ENCODE results near the gene DIAPH2.
"Not testable (repeated sequence)": the region's sequence is repeated elsewhere in the genome, so short reads cannot be mapped to it uniquely, and the experiment has no call there.

Gene DIAPH2

DNA sequence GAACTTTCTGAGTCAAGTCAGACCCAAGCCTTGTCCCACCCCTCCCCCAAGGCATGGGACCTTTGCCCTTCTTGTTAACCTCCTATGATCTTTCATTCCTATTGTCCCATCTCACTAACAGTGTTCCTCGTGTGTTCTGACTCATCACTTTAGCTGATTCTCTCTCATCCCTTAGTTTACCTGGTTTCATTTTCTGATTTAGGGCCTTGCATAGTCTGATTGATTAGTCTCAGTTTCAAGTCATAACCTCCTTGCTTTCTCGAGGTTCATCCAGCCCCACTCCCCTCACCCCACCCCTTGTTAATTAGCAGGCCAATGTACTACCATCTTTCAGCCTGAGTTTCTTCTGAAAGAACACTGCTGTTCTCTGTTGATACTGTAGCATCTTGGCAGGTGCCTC lies 716.5 kb downstream of the DIAPH2 start:
- Histone ChIP-seq H3K9me3 (ENCODE audit: control insufficient read depth, insufficient read depth, low read length) (no peaks in the 10 kb centered on the region), H3K4me1 (ENCODE audit: control insufficient read depth, insufficient read depth, low read length) (peaks cover 25% of the 10 kb centered on the region), H3K36me3 (ENCODE audit: control insufficient read depth, insufficient read depth, low read length) (peaks cover 51% of the 10 kb centered on the region), H3K4me3 (ENCODE audit: low read depth, low read length) (no peak overlapping the region), H3K27ac (ENCODE audit: low read depth, low read length) (no peak overlapping the region), H3K27me3 (ENCODE audit: control insufficient read depth, insufficient read depth, low read length) (no peaks in the 10 kb centered on the region), H3K9ac (ENCODE audit: low read depth, low read length) (no peak overlapping the region)

DNA sequence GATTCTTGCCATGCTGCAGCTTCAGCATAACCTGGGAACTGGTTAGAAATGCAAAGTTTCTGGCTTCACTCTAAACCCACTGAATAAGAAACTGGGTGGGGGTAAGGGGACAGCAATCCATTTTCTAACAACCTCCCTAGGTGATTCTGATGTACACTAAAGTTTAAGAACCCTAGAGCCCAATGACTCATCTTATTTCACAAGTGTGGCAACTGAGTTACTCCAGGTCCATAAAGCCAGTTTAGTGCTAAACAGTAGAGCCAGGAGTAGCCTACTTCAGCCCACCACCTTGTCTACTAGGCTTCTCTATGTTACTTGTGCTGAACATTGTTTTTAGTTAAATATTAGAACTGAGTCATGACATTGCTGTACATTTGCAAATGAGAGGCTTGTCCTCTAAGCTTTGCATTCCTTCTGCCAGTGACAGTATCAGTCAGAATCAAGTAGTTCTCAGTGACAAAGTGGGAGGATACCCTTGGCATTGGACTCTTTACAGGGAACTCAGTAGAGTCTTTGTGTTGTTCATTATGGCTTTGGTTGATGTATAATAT lies 717.0 kb downstream of the DIAPH2 start:
- Histone ChIP-seq H3K36me3 (ENCODE audit: control insufficient read depth, insufficient read depth, low read length) (peaks cover 51% of the 10 kb centered on the region), H3K9ac (ENCODE audit: low read depth, low read length) (no peak overlapping the region), H3K4me1 (ENCODE audit: control insufficient read depth, insufficient read depth, low read length) (peaks cover 23% of the 10 kb centered on the region), H3K27ac (ENCODE audit: low read depth, low read length) (no peak overlapping the region), H3K9me3 (ENCODE audit: control insufficient read depth, insufficient read depth, low read length) (no peaks in the 10 kb centered on the region), H3K4me3 (ENCODE audit: low read depth, low read length) (no peak overlapping the region), H3K27me3 (ENCODE audit: control insufficient read depth, insufficient read depth, low read length) (no peaks in the 10 kb centered on the region)

DNA sequence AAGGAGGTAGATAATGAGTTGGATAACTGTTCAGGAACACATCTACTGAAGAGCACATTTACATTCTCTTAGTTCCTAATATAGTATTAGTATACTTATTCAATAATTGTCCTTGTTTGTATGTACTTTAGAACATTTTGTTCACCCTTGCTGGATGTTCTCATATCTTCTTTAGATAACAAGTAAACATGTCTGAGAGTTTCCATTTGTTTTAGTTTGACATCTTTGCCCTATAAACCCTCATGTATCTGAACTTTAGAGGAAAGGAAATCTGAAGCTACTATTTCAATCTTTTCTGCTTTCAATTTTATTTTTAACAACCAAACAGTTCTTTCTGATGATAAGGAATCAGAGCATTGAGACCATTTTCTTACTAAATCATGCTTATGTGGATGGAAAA lies 717.7 kb downstream of the DIAPH2 start:
- peaks cover 51% of the 10 kb centered on the region for H3K36me3 ChIP-seq (ENCODE audit: control insufficient read depth, insufficient read depth, low read length)
- no peaks in the 10 kb centered on the region for H3K27me3 ChIP-seq (ENCODE audit: control insufficient read depth, insufficient read depth, low read length)
- peaks cover 17% of the 10 kb centered on the region for H3K4me1 ChIP-seq (ENCODE audit: control insufficient read depth, insufficient read depth, low read length)
- H3K9ac ChIP-seq (ENCODE audit: low read depth, low read length) = no peak overlapping the region
- no peak overlapping the region for H3K4me3 ChIP-seq (ENCODE audit: low read depth, low read length)
- 0 out of 2 replicates have a peak, but pooled peaks cover 1% of the 10 kb centered on the region for H3K9me3 ChIP-seq (ENCODE audit: control insufficient read depth, insufficient read depth, low read length)
- H3K27ac ChIP-seq (ENCODE audit: low read depth, low read length) = no peak overlapping the region

DNA sequence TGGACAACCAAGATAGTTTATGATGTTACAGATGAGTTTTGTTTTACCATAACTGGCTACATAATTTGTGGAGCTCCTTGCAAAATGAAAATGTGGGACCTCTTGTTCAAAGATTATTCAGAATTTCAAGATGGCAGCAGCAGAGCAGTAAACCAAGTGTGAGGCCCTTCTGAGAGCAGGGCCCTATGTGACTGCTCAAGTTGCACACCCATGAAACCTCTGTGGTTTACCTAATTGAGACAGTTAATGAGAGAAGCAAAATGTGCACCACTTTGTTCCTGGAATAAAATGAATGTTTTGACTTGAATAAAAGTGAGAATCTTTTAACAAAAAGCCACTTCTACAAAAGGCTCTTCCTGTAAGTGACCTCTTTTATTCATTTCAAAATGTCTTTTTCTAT lies 718.3 kb downstream of the DIAPH2 start:
- Histone ChIP-seq H3K9ac (ENCODE audit: low read depth, low read length) (no peak overlapping the region), H3K9me3 (ENCODE audit: control insufficient read depth, insufficient read depth, low read length) (0 out of 2 replicates have a peak, but pooled peaks cover 7% of the 10 kb centered on the region), H3K4me1 (ENCODE audit: control insufficient read depth, insufficient read depth, low read length) (peaks cover 11% of the 10 kb centered on the region), H3K27ac (ENCODE audit: low read depth, low read length) (no peak overlapping the region), H3K27me3 (ENCODE audit: control insufficient read depth, insufficient read depth, low read length) (no peaks in the 10 kb centered on the region), H3K4me3 (ENCODE audit: low read depth, low read length) (no peak overlapping the region), H3K36me3 (ENCODE audit: control insufficient read depth, insufficient read depth, low read length) (peaks cover 52% of the 10 kb centered on the region)

DNA sequence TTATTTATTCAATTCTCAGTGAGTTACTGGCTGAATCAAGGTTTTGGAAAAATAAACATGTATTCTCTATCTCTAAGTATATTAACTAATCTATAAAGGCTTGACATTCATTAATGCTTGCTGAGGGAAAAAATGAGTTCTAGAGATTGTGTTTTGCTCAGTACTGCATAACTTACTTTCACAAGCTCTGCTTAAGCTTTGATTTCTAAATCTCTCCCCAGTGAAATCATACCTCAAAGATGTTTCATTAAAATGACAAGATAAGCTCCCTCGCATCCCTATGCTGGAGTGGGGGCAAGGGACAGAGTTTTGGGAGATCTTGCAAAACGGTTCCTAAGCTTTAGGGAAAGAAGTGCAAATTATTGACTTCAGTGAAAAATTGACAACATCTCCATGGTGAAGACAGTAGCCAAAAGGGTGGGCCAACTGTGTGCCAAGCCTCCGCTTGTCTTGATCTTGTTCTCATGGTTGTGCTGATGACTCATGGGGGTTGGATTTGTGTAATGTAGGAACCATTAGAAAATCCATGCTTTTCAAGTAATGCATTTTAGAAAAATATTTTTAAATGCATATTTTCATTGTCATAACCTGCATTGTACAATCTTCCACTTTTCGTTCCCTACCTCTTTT lies 720.5 kb downstream of the DIAPH2 start:
- no peaks in the 10 kb centered on the region for H3K4me1 ChIP-seq (ENCODE audit: control insufficient read depth, insufficient read depth, low read length)
- H3K9me3 ChIP-seq (ENCODE audit: control insufficient read depth, insufficient read depth, low read length) = peaks cover 28% of the 10 kb centered on the region
- no peak overlapping the region for H3K27ac ChIP-seq (ENCODE audit: low read depth, low read length)
- peaks cover 61% of the 10 kb centered on the region for H3K36me3 ChIP-seq (ENCODE audit: control insufficient read depth, insufficient read depth, low read length)
- H3K4me3 ChIP-seq (ENCODE audit: low read depth, low read length) = no peak overlapping the region
- H3K27me3 ChIP-seq (ENCODE audit: control insufficient read depth, insufficient read depth, low read length) = no peaks in the 10 kb centered on the region
- no peak overlapping the region for H3K9ac ChIP-seq (ENCODE audit: low read depth, low read length)

DNA sequence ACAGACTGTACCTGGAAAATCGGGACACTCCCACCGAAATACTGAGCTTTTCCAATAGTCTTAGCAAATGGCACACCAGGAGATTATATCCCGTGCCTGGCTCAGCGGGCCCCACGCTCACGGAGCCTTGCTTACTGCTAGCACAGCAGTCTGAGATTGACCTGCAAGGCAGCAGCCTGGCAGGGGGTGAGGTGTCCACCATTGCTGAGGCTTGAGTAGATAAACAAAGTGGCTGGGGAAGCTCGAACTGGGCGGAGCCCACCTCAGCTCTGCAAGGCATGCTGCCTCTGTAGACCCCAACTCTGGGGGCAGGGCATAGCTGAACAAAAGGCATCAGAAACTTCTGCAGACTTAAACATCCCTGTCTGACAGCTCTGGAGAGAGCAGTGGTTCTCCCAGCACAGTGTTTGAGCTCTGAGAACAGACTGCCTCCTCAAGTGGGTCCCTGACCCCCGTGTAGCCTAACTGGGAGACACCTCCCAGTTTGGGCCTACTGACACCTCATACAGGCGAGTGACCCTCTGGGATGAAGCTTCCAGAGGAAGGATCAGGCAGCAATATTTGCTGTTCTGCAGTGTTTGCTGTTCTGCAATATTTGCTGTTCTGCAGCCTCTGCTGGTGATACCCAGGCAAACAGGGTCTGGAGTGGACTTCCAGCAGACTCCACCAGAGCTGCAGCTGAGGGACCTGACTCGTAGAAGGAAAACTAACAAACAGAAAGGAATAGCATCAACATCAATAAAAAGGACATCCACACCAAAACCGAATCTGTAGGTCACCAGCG lies 725.2 kb downstream of the DIAPH2 start:
- Histone ChIP-seq H3K36me3 (ENCODE audit: control insufficient read depth, insufficient read depth, low read length) (peaks cover 40% of the 10 kb centered on the region), H3K9me3 (ENCODE audit: control insufficient read depth, insufficient read depth, low read length) (peaks cover 32% of the 10 kb centered on the region)
- not testable (repeated sequence) for H3K27ac ChIP-seq (ENCODE audit: low read depth, low read length); H3K27me3 ChIP-seq (ENCODE audit: control insufficient read depth, insufficient read depth, low read length); H3K4me3 ChIP-seq (ENCODE audit: low read depth, low read length); H3K9ac ChIP-seq (ENCODE audit: low read depth, low read length); H3K4me1 ChIP-seq (ENCODE audit: control insufficient read depth, insufficient read depth, low read length)

DNA sequence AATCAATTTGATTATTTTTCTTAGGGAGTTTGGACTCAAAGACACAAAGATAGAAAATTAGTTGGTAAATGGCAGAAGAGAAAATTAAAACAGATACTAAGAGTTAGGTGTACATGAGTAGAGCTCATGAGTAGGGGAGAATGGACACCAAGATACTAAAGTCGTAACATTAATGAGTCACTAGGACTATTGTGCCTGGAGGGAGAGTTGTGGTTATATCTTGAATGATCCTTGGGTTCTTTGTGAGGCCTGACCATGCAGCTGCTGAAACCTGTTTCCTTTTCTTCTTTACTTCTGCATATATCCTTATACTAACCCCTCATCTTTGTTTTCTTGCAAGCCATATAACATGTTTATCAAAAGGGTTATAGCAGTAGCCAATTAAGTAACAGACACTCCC lies 731.8 kb downstream of the DIAPH2 start:
- no peak overlapping the region for H3K27ac ChIP-seq (ENCODE audit: low read depth, low read length)
- H3K9me3 ChIP-seq (ENCODE audit: control insufficient read depth, insufficient read depth, low read length) = no peaks in the 10 kb centered on the region; the same call in 1 of the 2 replicates
- no peaks in the 10 kb centered on the region for H3K27me3 ChIP-seq (ENCODE audit: control insufficient read depth, insufficient read depth, low read length)
- H3K4me1 ChIP-seq (ENCODE audit: control insufficient read depth, insufficient read depth, low read length) = no peaks in the 10 kb centered on the region
- no peak overlapping the region for H3K4me3 ChIP-seq (ENCODE audit: low read depth, low read length)
- peaks cover 26% of the 10 kb centered on the region for H3K36me3 ChIP-seq (ENCODE audit: control insufficient read depth, insufficient read depth, low read length)
- no peak overlapping the region for H3K9ac ChIP-seq (ENCODE audit: low read depth, low read length)

DNA sequence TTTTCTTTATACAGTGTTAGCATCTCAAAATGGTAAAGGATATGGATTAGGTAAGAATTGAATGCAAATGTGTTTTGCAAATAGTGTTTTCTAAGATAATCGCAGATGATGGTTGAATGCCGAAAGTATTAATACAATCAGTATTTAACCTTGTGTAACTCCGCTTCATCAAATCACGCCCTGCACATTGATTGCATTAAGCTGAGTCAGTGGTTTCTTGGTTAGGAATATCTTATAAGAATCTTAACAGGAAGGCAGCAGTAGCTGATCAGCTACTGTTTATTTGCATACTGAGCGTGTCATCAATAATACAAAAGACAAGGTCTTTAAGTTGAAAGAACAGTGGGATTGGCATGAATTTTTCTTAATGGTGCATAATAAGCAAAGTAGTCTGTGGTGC lies 744.5 kb downstream of the DIAPH2 start:
- Histone ChIP-seq H3K4me3 (ENCODE audit: low read depth, low read length) (no peak overlapping the region), H3K27me3 (ENCODE audit: control insufficient read depth, insufficient read depth, low read length) (no peaks in the 10 kb centered on the region), H3K9ac (ENCODE audit: low read depth, low read length) (no peak overlapping the region)

DNA sequence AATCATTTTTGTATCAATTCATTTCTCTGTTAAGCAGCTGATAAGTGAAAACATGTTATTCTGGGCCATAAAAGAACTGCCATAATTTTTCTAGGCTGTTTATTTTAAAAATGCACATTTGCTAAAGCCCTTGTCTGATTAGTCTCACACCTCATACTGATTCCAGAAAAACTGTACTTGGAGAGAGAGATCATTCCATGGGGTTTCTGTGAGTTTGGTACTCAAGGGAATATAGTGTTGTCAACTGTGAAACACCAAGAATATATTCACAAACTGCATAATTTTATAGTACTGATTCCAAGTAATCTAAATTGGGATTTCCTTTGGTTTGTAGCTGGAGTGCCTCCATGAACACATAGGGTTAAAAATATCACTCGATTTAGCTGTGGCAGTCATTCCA lies 746.6 kb downstream of the DIAPH2 start:
- Histone ChIP-seq H3K27me3 (ENCODE audit: control insufficient read depth, insufficient read depth, low read length) (no peaks in the 10 kb centered on the region), H3K4me3 (ENCODE audit: low read depth, low read length) (no peak overlapping the region), H3K27ac (ENCODE audit: low read depth, low read length) (no peak overlapping the region), H3K36me3 (ENCODE audit: control insufficient read depth, insufficient read depth, low read length) (peaks cover 66% of the 10 kb centered on the region), H3K9me3 (ENCODE audit: control insufficient read depth, insufficient read depth, low read length) (no peaks in the 10 kb centered on the region), H3K4me1 (ENCODE audit: control insufficient read depth, insufficient read depth, low read length) (no peaks in the 10 kb centered on the region), H3K9ac (ENCODE audit: low read depth, low read length) (no peak overlapping the region)

More for the DNA sequence above, 744.5 kb downstream of the DIAPH2 start:
- Histone ChIP-seq H3K4me1 (ENCODE audit: control insufficient read depth, insufficient read depth, low read length) (no peaks in the 10 kb centered on the region), H3K27ac (ENCODE audit: low read depth, low read length) (no peak overlapping the region), H3K9me3 (ENCODE audit: control insufficient read depth, insufficient read depth, low read length) (no peaks in the 10 kb centered on the region), H3K36me3 (ENCODE audit: control insufficient read depth, insufficient read depth, low read length) (peaks cover 58% of the 10 kb centered on the region)

DNA sequence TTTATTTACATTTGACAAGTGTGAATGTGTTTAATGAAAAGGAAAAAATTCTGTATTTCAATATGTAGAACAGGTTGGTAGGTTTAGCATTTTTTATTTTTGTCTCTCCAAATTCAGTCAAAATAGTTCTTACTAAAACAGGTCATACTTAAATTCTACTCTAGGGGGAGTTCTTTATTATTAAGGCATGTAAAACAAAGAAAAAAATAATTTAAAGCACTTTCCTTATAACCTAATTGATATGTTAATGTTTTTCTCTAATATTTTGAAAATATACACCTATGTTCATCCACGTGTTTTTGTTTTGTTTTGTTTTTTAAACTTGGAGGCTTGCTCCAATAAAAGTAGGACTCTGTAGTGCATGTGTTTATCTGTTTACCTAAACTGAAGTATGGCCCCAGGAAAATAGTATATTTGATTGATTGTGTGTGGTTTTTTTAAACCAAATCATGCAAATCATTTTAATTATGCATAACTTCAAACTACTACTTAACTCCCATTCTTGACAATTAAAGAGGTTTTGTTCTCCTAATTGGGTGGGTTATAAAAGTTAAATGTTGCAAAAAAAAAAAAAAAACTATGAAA lies 761.7 kb downstream of the DIAPH2 start:
- Histone ChIP-seq H3K27me3 (ENCODE audit: control insufficient read depth, insufficient read depth, low read length) (no peaks in the 10 kb centered on the region), H3K4me1 (ENCODE audit: control insufficient read depth, insufficient read depth, low read length) (peaks cover 62% of the 10 kb centered on the region), H3K9ac (ENCODE audit: low read depth, low read length) (no peak overlapping the region), H3K36me3 (ENCODE audit: control insufficient read depth, insufficient read depth, low read length) (peaks cover 8% of the 10 kb centered on the region; the same call in 1 of the 2 replicates), H3K27ac (ENCODE audit: low read depth, low read length) (no peak overlapping the region), H3K9me3 (ENCODE audit: control insufficient read depth, insufficient read depth, low read length) (no peaks in the 10 kb centered on the region), H3K4me3 (ENCODE audit: low read depth, low read length) (no peak overlapping the region)

DNA sequence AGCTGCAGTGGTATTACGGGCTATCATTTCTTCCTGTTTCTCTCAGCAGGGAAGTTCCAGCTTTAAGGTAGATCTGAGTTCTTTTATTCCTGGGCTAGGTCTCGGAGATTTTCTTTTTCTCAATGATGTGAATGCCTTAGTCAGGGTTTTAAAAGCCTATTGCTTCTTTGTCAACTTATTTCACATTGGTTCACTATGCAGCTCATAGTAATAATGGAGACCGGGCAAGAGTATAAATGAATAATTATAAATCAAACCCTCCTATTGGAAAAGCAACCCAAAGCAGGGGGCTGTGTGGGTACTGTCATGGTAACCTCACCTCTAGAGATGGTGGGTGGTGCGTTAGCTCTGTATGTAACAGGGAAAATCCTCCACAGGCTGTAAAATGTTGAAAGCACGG lies 762.7 kb downstream of the DIAPH2 start:
- H3K36me3 ChIP-seq (ENCODE audit: control insufficient read depth, insufficient read depth, low read length) = peaks cover 4% of the 10 kb centered on the region; the same call in 1 of the 2 replicates
- no peak overlapping the region for H3K4me3 ChIP-seq (ENCODE audit: low read depth, low read length)
- H3K4me1 ChIP-seq (ENCODE audit: control insufficient read depth, insufficient read depth, low read length) = peaks cover 59% of the 10 kb centered on the region
- no peak overlapping the region for H3K9ac ChIP-seq (ENCODE audit: low read depth, low read length)
- no peaks in the 10 kb centered on the region for H3K9me3 ChIP-seq (ENCODE audit: control insufficient read depth, insufficient read depth, low read length)
- H3K27me3 ChIP-seq (ENCODE audit: control insufficient read depth, insufficient read depth, low read length) = no peaks in the 10 kb centered on the region
- peak overlapping the region; percentile 21 for H3K27ac ChIP-seq (ENCODE audit: low read depth, low read length)

Measured in HUES48 (cell line).